Caco-2 (cell line): ENCODE results near the gene WIPF1. TPM values are rescaled to one million over a fixed set of nuclear protein-coding genes. Genes with fewer than 3 reads are reported as not detected.

Experiments used
- BruUV-seq: library from RNA; stranded (reverse); fragments of 400-500 nt; replicated peaks from 2 replicates; lab custom pipeline; 2021; lab: Mats Ljungman, UMichigan
- CTCF ChIA-PET: fragments of 300-600 bp; sonication (Branson Sonifier 250); formaldehyde crosslinking; loops from one replicate; lab custom pipeline; 2022; ENCODE audit warnings: antibody characterized with exemption; lab: Charles Lee
- POLR2A ChIA-PET: fragments of 300-600 bp; sonication (Branson Sonifier 250); formaldehyde crosslinking; loops from one replicate; lab custom pipeline; 2022; ENCODE audit warnings: antibody characterized with exemption; lab: Charles Lee
- DNase-seq, 2 experiments: peaks; one replicate each; pipeline versions ENCODE4 v3.0.0 to v3.0.0-alpha.2; 2020 to 2022
- H3K27me3 ChIP-seq: replicated peaks from 2 replicates; pipeline ENCODE4 v1.6.0; 2011; ENCODE audit warnings: low read length; ENCODE audit not compliant: control insufficient read depth, insufficient read depth
- H3K36me3 ChIP-seq: 2 replicates; pipeline ENCODE4 v1.5.1; 2011; ENCODE audit warnings: low read length; ENCODE audit not compliant: control insufficient read depth, insufficient read depth
- H3K4me1 ChIP-seq: fragments of 250-450 bp; sonication (Bioruptor Pico); 2 replicates; pipeline ENCODE4 v1.5.1; 2020; ENCODE audit warnings: mild to moderate bottlenecking
- H3K4me3 ChIP-seq: 2 replicates; pipeline ENCODE4 v1.5.1; 2011; ENCODE audit warnings: low read depth, mild to moderate bottlenecking, control low read depth, low read length
- H3K9me3 ChIP-seq: fragments of 250-450 bp; sonication (Bioruptor Pico); 2 replicates; pipeline ENCODE4 v1.5.1; 2020; ENCODE audit warnings: mild to moderate bottlenecking, moderate library complexity
- H3K27ac Mint-ChIP-seq: one replicate; pipeline ENCODE4 v1.8.0; 2022; ENCODE audit warnings: mixed read lengths; ENCODE audit not compliant: unreplicated experiment
- H3K27me3 Mint-ChIP-seq: one replicate; pipeline ENCODE4 v1.8.0; 2022; ENCODE audit warnings: mixed read lengths; ENCODE audit not compliant: insufficient read depth, unreplicated experiment
- H3K36me3 Mint-ChIP-seq: one replicate; pipeline ENCODE4 v1.8.0; 2022; ENCODE audit warnings: mild to moderate bottlenecking, mixed read lengths; ENCODE audit not compliant: insufficient read depth, unreplicated experiment
- H3K4me1 Mint-ChIP-seq: one replicate; pipeline ENCODE4 v1.8.0; 2022; ENCODE audit warnings: low read depth, mixed read lengths; ENCODE audit not compliant: unreplicated experiment
- H3K4me3 Mint-ChIP-seq: one replicate; pipeline ENCODE4 v1.8.0; 2022; ENCODE audit warnings: mild to moderate bottlenecking, moderate library complexity, mixed read lengths; ENCODE audit not compliant: unreplicated experiment
- H3K9me3 Mint-ChIP-seq: one replicate; pipeline ENCODE4 v1.8.0; 2022; ENCODE audit warnings: mixed read lengths; ENCODE audit not compliant: unreplicated experiment
- intact Hi-C: fragments of 100-400 bp; cut with micrococcal nuclease; formaldehyde crosslinking; loops from one replicate; pipeline ENCODE4 v1.10.0; 2022; ENCODE audit not compliant: unreplicated experiment
- total RNA-seq: library from RNA; stranded (reverse); gene quantifications from 2 replicates; pipeline ENCODE4 v1.2.3, GENCODE V29; 2022
- TF ChIP-seq, protein P1 (sequence below), 2 experiments: fragments of 200-600 bp in 1 of 2; IDR thresholded peaks; 1 replicate in 1 of 2; 2 replicates in 1 of 2; pipeline versions ENCODE4 v1.5.1 to v1.8.0; 2011 to 2022; ENCODE audit warnings: antibody characterized with exemption in 1 of 2, control low read depth in 1 of 2, inconsistent platforms in 1 of 2, low read depth in 1 of 2, low read length in 1 of 2, mild to moderate bottlenecking in 1 of 2, moderate library complexity in 1 of 2; ENCODE audit not compliant: insufficient read depth in 1 of 2, severe bottlenecking in 1 of 2, unreplicated experiment in 1 of 2

Gene WIPF1
- total RNA-seq, 1 experiment from 2014 or later, result 5.1 TPM

DNA sequence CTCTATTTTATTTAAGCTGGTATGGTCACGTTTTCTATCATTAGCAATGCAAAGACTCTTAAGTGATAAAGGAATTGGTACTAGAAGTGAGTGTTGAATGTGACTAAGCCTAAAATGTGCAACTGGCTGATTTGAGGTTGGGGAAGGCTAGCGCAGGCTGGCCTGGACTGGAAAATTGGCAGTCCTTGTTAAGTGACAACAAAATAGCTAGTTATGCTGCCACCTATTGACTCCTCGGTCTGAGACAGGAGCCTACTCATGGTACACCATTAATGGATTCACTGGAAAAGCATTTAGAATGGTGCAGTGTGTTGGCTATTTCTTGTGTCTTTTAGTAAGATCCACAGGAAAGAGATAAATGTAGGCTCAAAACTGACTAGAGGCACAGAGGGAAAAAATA is 5.7 kb upstream of the WIPF1 start:
- H3K9me3 ChIP-seq, result no peaks in the 10 kb centered on the region
- ChIA-PET CTCF (interaction anchor here (0.6 to 1.5 kb wide), 7 partner anchors 14 to 190 kb away, joined by 3 to 7 read pairs (median 4); no protein-coding TSS in a partner anchor), POLR2A (interaction anchor here (0.6 kb wide), 1 partner anchor 1884 kb away, joined by 3 read pairs; no protein-coding TSS in a partner anchor)
- H3K4me1 ChIP-seq, result no peaks in the 10 kb centered on the region
- Mint-ChIP-seq H3K36me3 (no peaks in the 10 kb centered on the region), H3K9me3 (peaks cover 16% of the 10 kb centered on the region), H3K4me1 (no peaks in the 10 kb centered on the region), H3K4me3 (no peak overlapping the region), H3K27ac (no peak overlapping the region), H3K27me3 (no peaks in the 10 kb centered on the region)
- BruUV-seq, result no TSS peak
- intact Hi-C loops, result loop anchor here (1.0 to 2.0 kb wide), 3 partner anchors 25 to 140 kb away; no protein-coding TSS in a partner anchor
- no peaks in the 10 kb centered on the region for H3K36me3 ChIP-seq
- DNase-seq, result peak; percentile 43 to 49
- H3K27me3 ChIP-seq, result no peaks in the 10 kb centered on the region
- H3K4me3 ChIP-seq, result no peak overlapping the region
- TF ChIP-seq, protein P1, sequence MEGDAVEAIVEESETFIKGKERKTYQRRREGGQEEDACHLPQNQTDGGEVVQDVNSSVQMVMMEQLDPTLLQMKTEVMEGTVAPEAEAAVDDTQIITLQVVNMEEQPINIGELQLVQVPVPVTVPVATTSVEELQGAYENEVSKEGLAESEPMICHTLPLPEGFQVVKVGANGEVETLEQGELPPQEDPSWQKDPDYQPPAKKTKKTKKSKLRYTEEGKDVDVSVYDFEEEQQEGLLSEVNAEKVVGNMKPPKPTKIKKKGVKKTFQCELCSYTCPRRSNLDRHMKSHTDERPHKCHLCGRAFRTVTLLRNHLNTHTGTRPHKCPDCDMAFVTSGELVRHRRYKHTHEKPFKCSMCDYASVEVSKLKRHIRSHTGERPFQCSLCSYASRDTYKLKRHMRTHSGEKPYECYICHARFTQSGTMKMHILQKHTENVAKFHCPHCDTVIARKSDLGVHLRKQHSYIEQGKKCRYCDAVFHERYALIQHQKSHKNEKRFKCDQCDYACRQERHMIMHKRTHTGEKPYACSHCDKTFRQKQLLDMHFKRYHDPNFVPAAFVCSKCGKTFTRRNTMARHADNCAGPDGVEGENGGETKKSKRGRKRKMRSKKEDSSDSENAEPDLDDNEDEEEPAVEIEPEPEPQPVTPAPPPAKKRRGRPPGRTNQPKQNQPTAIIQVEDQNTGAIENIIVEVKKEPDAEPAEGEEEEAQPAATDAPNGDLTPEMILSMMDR (IDR thresholded peaks at IDR 0.05; ENCODE audit: insufficient read depth in 1 of 2, low read depth in 1 of 2, low read length in 1 of 2, severe bottlenecking in 1 of 2, unreplicated experiment in 1 of 2), result peak; percentile 53 to 59

GRCh38 chr2:174602745-174603144 is 5.1 kb upstream of the WIPF1 start:
- no peaks in the 10 kb centered on the region for H3K36me3 ChIP-seq
- DNase-seq, result no peak
- intact Hi-C loops, result loop anchor here (1.0 to 2.0 kb wide), 3 partner anchors 24 to 140 kb away; no protein-coding TSS in a partner anchor

DNA sequence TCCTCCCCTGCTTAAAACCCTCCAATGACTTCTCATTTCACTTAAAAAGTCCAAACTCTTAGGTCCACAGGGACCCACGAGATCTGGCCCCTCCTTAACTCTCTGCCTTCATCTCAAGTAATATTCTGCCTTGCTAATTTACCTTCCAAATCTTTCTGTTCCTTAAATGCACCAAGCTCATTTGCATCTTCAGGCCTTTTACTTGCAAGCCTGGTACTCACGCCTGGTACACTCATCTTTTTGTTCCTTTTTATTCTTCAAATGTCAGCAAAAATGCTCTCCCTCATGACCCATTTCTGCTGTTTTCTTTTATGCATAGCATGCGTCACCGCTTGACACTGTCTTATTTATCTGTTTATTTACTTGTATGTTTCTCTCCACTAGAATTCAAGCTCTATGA is 2.7 kb upstream of the WIPF1 start:
- H3K4me1 ChIP-seq, result no peaks in the 10 kb centered on the region
- no peaks in the 10 kb centered on the region for H3K36me3 ChIP-seq
- no peaks in the 10 kb centered on the region for H3K27me3 ChIP-seq
- intact Hi-C loops, result no loop called here
- H3K4me3 ChIP-seq, result no peak overlapping the region
- Mint-ChIP-seq H3K4me3 (no peak overlapping the region), H3K27ac (no peak overlapping the region), H3K9me3 (peaks cover 16% of the 10 kb centered on the region), H3K27me3 (no peaks in the 10 kb centered on the region), H3K4me1 (no peaks in the 10 kb centered on the region), H3K36me3 (no peaks in the 10 kb centered on the region)
- TF ChIP-seq, protein P1 (IDR thresholded peaks at IDR 0.05; ENCODE audit: insufficient read depth in 1 of 2, low read depth in 1 of 2, low read length in 1 of 2, severe bottlenecking in 1 of 2, unreplicated experiment in 1 of 2), result no peak
- H3K9me3 ChIP-seq, result no peaks in the 10 kb centered on the region
- POLR2A ChIA-PET, result no interaction called here
- DNase-seq, result no peak
- CTCF ChIA-PET, result no interaction called here
- no TSS peak for BruUV-seq

More at GRCh38 chr2:174602745-174603144, 5.1 kb upstream of the WIPF1 start:
- TF ChIP-seq, protein P1 (IDR thresholded peaks at IDR 0.05; ENCODE audit: insufficient read depth in 1 of 2, low read depth in 1 of 2, low read length in 1 of 2, severe bottlenecking in 1 of 2, unreplicated experiment in 1 of 2), result no peak
- no TSS peak for BruUV-seq
- no peaks in the 10 kb centered on the region for H3K27me3 Mint-ChIP-seq
- Histone ChIP-seq H3K27me3 (no peaks in the 10 kb centered on the region), H3K4me1 (no peaks in the 10 kb centered on the region), H3K4me3 (no peak overlapping the region), H3K9me3 (no peaks in the 10 kb centered on the region)
- H3K4me3 Mint-ChIP-seq, result no peak overlapping the region
- CTCF ChIA-PET, result interaction anchor here (1.0 to 1.4 kb wide), 4 partner anchors 15 to 95 kb away, joined by 3 to 7 read pairs (median 4); no protein-coding TSS in a partner anchor
- POLR2A ChIA-PET, result interaction anchor here (0.6 kb wide), 1 partner anchor 1883 kb away, joined by 3 read pairs; no protein-coding TSS in a partner anchor
- no peaks in the 10 kb centered on the region for H3K36me3 Mint-ChIP-seq
- H3K4me1 Mint-ChIP-seq, result no peaks in the 10 kb centered on the region
- H3K9me3 Mint-ChIP-seq, result peaks cover 16% of the 10 kb centered on the region
- no peak overlapping the region for H3K27ac Mint-ChIP-seq
